CD4-positive, alpha-beta T cell treated with Interleukin-12 subunit alpha and Interleukin-12 subunit beta, for 1 hour (primary cell): Measurements from ENCODE around the gene FOXS1.
"Not testable (repeated sequence)": the region's sequence is repeated elsewhere in the genome, so short reads cannot be mapped to it uniquely, and the experiment has no call there.

Experiments
- DNase-seq: peaks from one replicate; pipeline ENCODE4 v3.0.0-alpha.2; 2020

The FOXS1 gene

GRCh38 chr20:31820228-31820627 is 25.2 kb downstream of the FOXS1 start:
- no peak for DNase-seq

- DNase-seq, result no peak
Measured at GRCh38 chr20:31819083-31819784, 26.2 kb downstream of the FOXS1 start, which contains the start of gene MYLK2. Gene MYLK2 (plus strand): TSS chr20:31819356. CDS start chr20:31819581, 225 bp downstream.

- no peak for DNase-seq
Measured at GRCh38 chr20:31818376-31818908, 27.0 kb downstream of the FOXS1 start.

- no peak for DNase-seq
Measured at GRCh38 chr20:31817461-31817860, 27.9 kb downstream of the FOXS1 start.

- DNase-seq, result no peak
Measured at GRCh38 chr20:31816221-31816620, 29.2 kb downstream of the FOXS1 start.

GRCh38 chr20:31815408-31816188 is 29.8 kb downstream of the FOXS1 start:
- DNase-seq, result no peak

GRCh38 chr20:31814142-31814541 is 31.3 kb downstream of the FOXS1 start:
- DNase-seq, result not testable (repeated sequence)

- DNase-seq, result no peak
Measured at GRCh38 chr20:31813611-31814010, 31.8 kb downstream of the FOXS1 start.

GRCh38 chr20:31811796-31812728 is 33.3 kb downstream of the FOXS1 start:
- no peak for DNase-seq

GRCh38 chr20:31811198-31811597 is 34.2 kb downstream of the FOXS1 start:
- DNase-seq, result no peak

GRCh38 chr20:31809661-31810060 is 35.7 kb downstream of the FOXS1 start:
- no peak for DNase-seq

GRCh38 chr20:31808481-31808880 is 36.9 kb downstream of the FOXS1 start:
- DNase-seq, result no peak

- no peak for DNase-seq
Measured at GRCh38 chr20:31806564-31807355, 38.6 kb downstream of the FOXS1 start.

- DNase-seq, result no peak
Measured at GRCh38 chr20:31803552-31804291, 41.7 kb downstream of the FOXS1 start.

- no peak for DNase-seq
Measured at GRCh38 chr20:31801508-31801907, 43.9 kb downstream of the FOXS1 start.

- DNase-seq, result no peak
Measured at GRCh38 chr20:31797364-31797763, 48.0 kb downstream of the FOXS1 start.
